IMR-90 (cell line): ENCODE measurements around the gene NREP. TPM values are rescaled to one million over a fixed set of nuclear protein-coding genes. Genes with fewer than 3 reads are reported as not detected.

ENCODE experiments used
- ATAC-seq: fragments of 200-7000 bp; cut with Tn5 transposase; 2 replicates; pipeline ENCODE4 v1.9.1; 2020; ENCODE audit warnings: low read depth, mild to moderate bottlenecking, moderate library complexity
- BruUV-seq: library from RNA; stranded (reverse); fragments of 400-500 nt; replicated peaks from 2 replicates; lab custom pipeline; 2021; lab: Mats Ljungman, UMichigan
- CTCF ChIA-PET: fragments of 300-600 bp; formaldehyde crosslinking; extraction: SDS; loops from one replicate; lab custom pipeline; 2021; ENCODE audit warnings: antibody characterized with exemption; lab: Yijun Ruan, JAX
- POLR2A ChIA-PET: fragments of 300-600 bp; sonication (Branson Sonifier 250); formaldehyde crosslinking; loops from one replicate; lab custom pipeline; 2022; ENCODE audit warnings: antibody characterized with exemption; ENCODE audit not compliant: unreplicated experiment; lab: Charles Lee
- DNase-seq: peaks from one replicate; pipeline ENCODE4 v3.0.0; 2013
- H2AFZ ChIP-seq: replicated peaks from 2 replicates; pipeline ENCODE3; 2013; ENCODE audit warnings: low read length, mild to moderate bottlenecking; ENCODE audit not compliant: poor library complexity
- H2AK5ac ChIP-seq: 2 replicates; pipeline ENCODE4 v1.6.1; 2013; ENCODE audit warnings: low read depth, low read length, inconsistent platforms
- H2AK9ac ChIP-seq: replicated peaks from 2 replicates; pipeline ENCODE3; 2013; ENCODE audit warnings: mild to moderate bottlenecking, low read depth, low read length, moderate library complexity; ENCODE audit not compliant: poor library complexity
- H2BK120ac ChIP-seq: 2 replicates; pipeline ENCODE4 v1.6.1; 2013; ENCODE audit warnings: low read depth, low read length, inconsistent platforms
- H2BK15ac ChIP-seq: 3 replicates; pipeline ENCODE4 v1.6.1; 2013; ENCODE audit warnings: low read depth, low read length, inconsistent platforms
- H2BK20ac ChIP-seq: 2 replicates; pipeline ENCODE4 v1.6.1; 2013; ENCODE audit warnings: low read depth, mild to moderate bottlenecking, inconsistent platforms, low read length, moderate library complexity
- H2BK5ac ChIP-seq: 2 replicates; pipeline ENCODE4 v1.6.1; 2013; ENCODE audit warnings: mild to moderate bottlenecking, low read depth, low read length, inconsistent platforms; ENCODE audit not compliant: poor library complexity, severe bottlenecking
- H3K14ac ChIP-seq: replicated peaks from 2 replicates; pipeline ENCODE4 v1.6.1; 2013; ENCODE audit warnings: low read depth, low read length, inconsistent platforms
- H3K18ac ChIP-seq: 2 replicates; pipeline ENCODE4 v1.6.1; 2013; ENCODE audit warnings: low read depth, low read length, control low read depth
- H3K23ac ChIP-seq: 2 replicates; pipeline ENCODE4 v1.6.1; 2013; ENCODE audit warnings: low read depth, low read length, inconsistent platforms
- H3K27ac ChIP-seq: 2 replicates; pipeline ENCODE4 v1.5.1; 2013; ENCODE audit warnings: mild to moderate bottlenecking, control low read depth, low read length; ENCODE audit not compliant: insufficient read depth
- H3K27me3 ChIP-seq: 2 replicates; pipeline ENCODE4 v1.6.1; 2013; ENCODE audit warnings: low read length; ENCODE audit not compliant: control insufficient read depth, insufficient read depth
- H3K36me3 ChIP-seq: 2 replicates; pipeline ENCODE4 v1.6.1; 2013; ENCODE audit warnings: low read length, mixed read lengths; ENCODE audit not compliant: control insufficient read depth, insufficient read depth
- H3K4ac ChIP-seq: 2 replicates; pipeline ENCODE4 v1.6.1; 2013; ENCODE audit warnings: low read depth, low read length, inconsistent platforms
- H3K4me1 ChIP-seq: 2 replicates; pipeline ENCODE4 v1.6.1; 2013; ENCODE audit warnings: low read length, mixed read lengths; ENCODE audit not compliant: control insufficient read depth, insufficient read depth
- H3K4me2 ChIP-seq: 2 replicates; pipeline ENCODE4 v1.6.1; 2013; ENCODE audit warnings: low read depth, mild to moderate bottlenecking, control low read depth, low read length, moderate library complexity
- H3K4me3 ChIP-seq: 2 replicates; pipeline ENCODE4 v1.5.1; 2013; ENCODE audit warnings: low read depth, mild to moderate bottlenecking, control low read depth, low read length, moderate library complexity; ENCODE audit not compliant: insufficient read depth
- H3K56ac ChIP-seq: 2 replicates; pipeline ENCODE4 v1.6.1; 2013; ENCODE audit warnings: low read length, inconsistent platforms; ENCODE audit not compliant: insufficient read depth; ENCODE audit errors: extremely low read depth
- H3K79me1 ChIP-seq, 2 experiments: 2 replicates each; pipeline ENCODE4 v1.6.1; 2013; ENCODE audit warnings: low read length in 2 of 2, inconsistent platforms in 1 of 2, low read depth in 1 of 2
- H3K9ac ChIP-seq: 2 replicates; pipeline ENCODE4 v1.6.1; 2013; ENCODE audit warnings: low read depth, low read length, control low read depth
- H3K9me1 ChIP-seq: 2 replicates; pipeline ENCODE4 v1.6.1; 2013; ENCODE audit warnings: low read length, inconsistent platforms; ENCODE audit not compliant: insufficient read depth
- H3K9me3 ChIP-seq: 2 replicates; pipeline ENCODE4 v1.6.1; 2013; ENCODE audit warnings: low read length; ENCODE audit not compliant: control insufficient read depth, insufficient read depth
- H4K20me1 ChIP-seq: 2 replicates; pipeline ENCODE4 v1.6.1; 2013; ENCODE audit warnings: low read length, inconsistent platforms; ENCODE audit not compliant: insufficient read depth
- H4K5ac ChIP-seq: 2 replicates; pipeline ENCODE4 v1.6.1; 2013; ENCODE audit warnings: mild to moderate bottlenecking, low read depth, low read length, control low read depth
- H4K8ac ChIP-seq, 2 experiments: 2 replicates each; pipeline ENCODE4 v1.6.1; 2013; ENCODE audit warnings: low read depth in 2 of 2, low read length in 2 of 2, control low read depth in 1 of 2, inconsistent platforms in 1 of 2
- H4K91ac ChIP-seq: 2 replicates; pipeline ENCODE4 v1.6.1; 2013; ENCODE audit warnings: low read depth, low read length, inconsistent platforms; ENCODE audit not compliant: insufficient read depth
- CHD1 ChIP-seq: IDR thresholded peaks from 2 replicates; pipeline ENCODE4 v1.6.1; 2012; ENCODE audit warnings: low read depth, low read length, improper control_type of control experiment
- FOS ChIP-seq: fragments of 150-350 bp; IDR thresholded peaks from 2 replicates; pipeline ENCODE4 v1.6.1; 2016; ENCODE audit warnings: low read depth, low read length
- MAFK ChIP-seq: IDR thresholded peaks from 2 replicates; pipeline ENCODE4 v1.6.1; 2012; ENCODE audit warnings: low read depth, low read length, improper control_type of control experiment
- WGBS, 2 experiments: methylation state at CpG; one replicate each; pipeline versions ENCODE4 v1.1.5 to v1.1.7; 2013; ENCODE audit warnings: missing lambda C conversion rate in 2 of 2; ENCODE audit not compliant: insufficient read length in 1 of 2; ENCODE audit errors: extremely low coverage in 2 of 2; 5-methylcytosine and 5-hydroxymethylcytosine counted together
- dilution Hi-C: fragments of 300-500 bp; cut with HindIII; formaldehyde crosslinking; loops from one replicate; pipeline ENCODE4 v1.14.3; 2018; ENCODE audit warnings: low sequenced_read_pairs; ENCODE audit not compliant: unreplicated experiment
- in situ Hi-C: fragments of 300-500 bp; cut with MboI; formaldehyde crosslinking; loops from 3 replicates; pipeline ENCODE4 v1.14.3; 2019; ENCODE audit warnings: low sequenced_read_pairs, inconsistent platforms, mixed read lengths
- intact Hi-C: fragments of 100-400 bp; cut with micrococcal nuclease; formaldehyde crosslinking; loops from 2 replicates; pipeline ENCODE4 v1.10.0; 2022
- polyA plus RNA-seq, 3 experiments: library from polyadenylated mRNA; depleted of rRNA; stranded (reverse); fragments of >200 nt; gene quantifications; 2 replicates each; pipeline ENCODE4 v1.2.3, GENCODE V29; 2012; ENCODE audit warnings: low replicate concordance in 1 of 3
- total RNA-seq: library from RNA; depleted of rRNA; stranded (reverse); fragments of >200 nt; gene quantifications from 2 replicates; pipeline ENCODE4 v1.2.3, GENCODE V29; 2012

Gene NREP
- total and polyA plus RNA-seq, 2 of the 4 experiments (the other 2 are of a cell fraction) = 178 to 277 TPM

DNA sequence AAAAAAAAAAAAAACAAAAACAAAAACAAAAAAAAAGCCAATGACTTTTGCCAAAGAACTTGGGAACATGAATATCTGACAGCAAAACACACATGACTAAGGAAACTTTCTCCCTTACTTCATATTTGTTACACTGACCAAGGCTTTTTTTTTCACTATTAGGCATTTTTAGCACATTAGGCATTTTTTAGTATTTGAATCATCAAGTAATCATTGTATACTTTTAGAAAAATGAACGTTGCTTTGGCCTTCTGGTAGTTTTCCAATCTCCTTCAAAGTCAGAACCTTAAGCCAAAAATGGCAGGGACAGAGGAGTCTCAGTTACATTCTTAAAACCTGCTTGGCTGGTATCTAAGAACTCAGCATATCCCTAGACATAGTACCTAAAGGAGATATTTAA lies 19.3 kb downstream of the NREP start:
- Histone ChIP-seq H3K4ac (peak overlapping the region; percentile 70; the same call in 1 of the 2 replicates), H2BK15ac (no peak overlapping the region; the same call in 2 of the 3 replicates), H4K5ac (no peak overlapping the region; the same call in 1 of the 2 replicates), H3K14ac (no peak overlapping the region), H3K23ac (peak overlapping the region; percentile 85; the same call in 1 of the 2 replicates), H3K18ac (peak overlapping the region; percentile 83; the same call in 1 of the 2 replicates), H4K20me1 (no peaks in the 10 kb centered on the region), H3K79me1 (peaks cover 34 to 64% of the 10 kb centered on the region in 2 experiments), H2BK5ac (peak overlapping the region; percentile 93), H3K27me3 (no peaks in the 10 kb centered on the region), H2AK5ac (no peak overlapping the region), H3K36me3 (peaks cover 12% of the 10 kb centered on the region), H2BK20ac (no peak overlapping the region), H3K4me2 (peak overlapping the region; percentile 44; the same call in 1 of the 2 replicates), H2AK9ac (no peak overlapping the region), H3K9me1 (peaks cover 27% of the 10 kb centered on the region), H2BK120ac (peak overlapping the region; percentile 85; the same call in 1 of the 2 replicates), H3K56ac (no peak overlapping the region), H2AFZ (no peak overlapping the region), H3K4me3 (no peak overlapping the region), H3K9ac (no peak overlapping the region), H4K8ac (peak overlapping the region in 1 of 2 experiments; percentile 82; a peak in 1 of 4 replicates), H4K91ac (peak overlapping the region; percentile 87; the same call in 1 of the 2 replicates), H3K9me3 (no peaks in the 10 kb centered on the region), H3K27ac (peak overlapping the region; percentile 78; the same call in 1 of the 2 replicates), H3K4me1 (peaks cover 40% of the 10 kb centered on the region)
- intact Hi-C loops = loop anchor here (5.0 kb wide), 1 partner anchor 95 kb away; no protein-coding TSS in a partner anchor
- peak; percentile 82 for DNase-seq
- ATAC-seq = no peak
- dilution Hi-C loops = no loop called here
- ChIA-PET POLR2A (interaction anchor here (1.1 kb wide), 1 partner anchor 20 kb away, joined by 3 read pairs; no protein-coding TSS in a partner anchor), CTCF (interaction anchor here (0.6 to 1.1 kb wide), 3 partner anchors 20 to 191 kb away, joined by 3 to 5 read pairs (median 4); no protein-coding TSS in a partner anchor)
- no TSS peak for BruUV-seq
- no CpG with 5 or more reads among the region's 1 CpG for WGBS, 2 experiments
- TF ChIP-seq MAFK (peak; percentile 93), CHD1 (no peak), FOS (peak; percentile 19; the same call in 1 of the 2 replicates)
- in situ Hi-C loops = no loop called here
